HepG2 (cell line): ENCODE data around the gene PKP3. TPM values are rescaled to one million over a fixed set of nuclear protein-coding genes. Genes with fewer than 3 reads are reported as not detected.

Source experiments
- ATAC-seq: fragments of 200-7000 bp; cut with Tn5 transposase; 3 replicates; pipeline ENCODE4 v1.9.1; 2020; ENCODE audit warnings: mild to moderate bottlenecking, moderate library complexity
- BruUV-seq: library from RNA; stranded (reverse); fragments of 400-500 nt; replicated peaks from 2 replicates; lab custom pipeline; 2021; lab: Mats Ljungman, UMichigan
- CTCF ChIA-PET: fragments of 300-600 bp; formaldehyde crosslinking; extraction: SDS; loops from one replicate; lab custom pipeline; 2021; ENCODE audit warnings: low total read pairs, inconsistent platforms, low intra/inter-chr PET ratio; lab: Yijun Ruan, JAX
- POLR2A ChIA-PET: fragments of 350-600 bp; sonication (Branson Sonifier 250); formaldehyde crosslinking; loops from one replicate; lab custom pipeline; 2020; ENCODE audit warnings: antibody characterized with exemption, inconsistent platforms; lab: Yijun Ruan, JAX
- DNase-seq: peaks from one replicate; pipeline ENCODE4 v3.0.0-alpha.2; 2015; ENCODE audit warnings: low spot score
- FAIRE-seq: peaks from 3 replicates; lab custom pipeline; 2011; peaks lifted over from hg19 to GRCh38; lab: Jason Lieb, UNC
- H2AFZ ChIP-seq: one replicate; pipeline ENCODE4 v1.6.1; 2011; ENCODE audit warnings: low read length, inconsistent platforms
- H3K27ac ChIP-seq: fragments of 300-600 bp; 3 replicates; pipeline ENCODE4 v1.8.0; 2011; ENCODE audit warnings: mixed run types, mild to moderate bottlenecking, mixed read lengths, low read length, inconsistent platforms; ENCODE audit not compliant: insufficient read depth; ENCODE audit errors: extremely low read length
- H3K27me3 ChIP-seq, 2 experiments: fragments of 200-600 bp in 1 of 2; 2 replicates in 1 of 2; 3 replicates in 1 of 2; pipeline versions ENCODE4 v1.6.0 to v1.8.0; 2011; ENCODE audit warnings: low read length in 2 of 2, mild to moderate bottlenecking in 2 of 2, moderate library complexity in 2 of 2, inconsistent platforms in 1 of 2; ENCODE audit not compliant: insufficient read depth in 2 of 2, control insufficient read depth in 1 of 2
- H3K36me3 ChIP-seq, 2 experiments: fragments of 200-600 bp in 1 of 2; replicated peaks in 1 of 2; 2 replicates in 1 of 2; 3 replicates in 1 of 2; pipeline versions ENCODE4 v1.5.1 to v1.8.0; 2011; ENCODE audit warnings: low read length in 2 of 2, inconsistent platforms in 1 of 2; ENCODE audit not compliant: insufficient read depth in 2 of 2, control insufficient read depth in 1 of 2
- H3K4me1 ChIP-seq: 2 replicates; pipeline ENCODE4 v1.5.1; 2012; ENCODE audit warnings: low read length, inconsistent platforms; ENCODE audit not compliant: insufficient read depth
- H3K4me2 ChIP-seq: 2 replicates; pipeline ENCODE4 v1.6.0; 2011; ENCODE audit warnings: low read depth, low read length, inconsistent platforms
- H3K4me3 ChIP-seq, 3 experiments: fragments of 200-600 bp in 1 of 3; sonication (generic), shearing (Covaris generic) in 1 of 3; replicated peaks in 1 of 3; 2 replicates each; pipeline ENCODE4 v1.5.1; 2011 to 2016; ENCODE audit warnings: low read length in 3 of 3, inconsistent platforms in 2 of 3, low read depth in 2 of 3, mild to moderate bottlenecking in 2 of 3, control low read depth in 1 of 3, mixed read lengths in 1 of 3; ENCODE audit not compliant: insufficient read depth in 1 of 3
- H3K79me2 ChIP-seq: one replicate; pipeline ENCODE4 v1.6.1; 2011; ENCODE audit warnings: low read length, inconsistent platforms; ENCODE audit not compliant: insufficient read depth
- H3K9ac ChIP-seq: 2 replicates; pipeline ENCODE4 v1.6.0; 2011; ENCODE audit warnings: mild to moderate bottlenecking, low read depth, low read length, inconsistent platforms; ENCODE audit not compliant: insufficient read depth
- H3K9me3 ChIP-seq: 2 replicates; pipeline ENCODE4 v1.5.1; 2012; ENCODE audit warnings: mild to moderate bottlenecking, low read length
- H4K20me1 ChIP-seq: 2 replicates; pipeline ENCODE4 v1.6.0; 2011; ENCODE audit warnings: inconsistent platforms, mild to moderate bottlenecking, low read length, moderate library complexity; ENCODE audit not compliant: insufficient read depth
- AKAP8 ChIP-seq: sonication (generic); formaldehyde crosslinking; IDR thresholded peaks from 2 replicates; pipeline ENCODE4 v1.5.1; 2020; ENCODE audit warnings: mild to moderate bottlenecking, missing genetic modification reagents
- ARNT ChIP-seq: fragments of 450-650 bp; IDR thresholded peaks from 2 replicates; pipeline ENCODE4 v1.6.1; 2017
- CCAR2 ChIP-seq: fragments of 200-400 bp; formaldehyde crosslinking; optimal IDR thresholded peaks from 2 replicates; pipeline ENCODE3; 2018; ENCODE audit warnings: low read depth, mild to moderate bottlenecking, low read length, moderate library complexity
- PPARG ChIP-seq: conservative IDR thresholded peaks from 2 replicates; pipeline ENCODE4 v1.6.1; 2016; ENCODE audit warnings: missing biosample characterization, missing genetic modification reagents
- REL ChIP-seq: sonication (generic); formaldehyde crosslinking; conservative IDR thresholded peaks from 2 replicates; pipeline ENCODE4 v1.8.0; 2022; ENCODE audit warnings: mild to moderate bottlenecking, missing genetic modification reagents, moderate library complexity
- RXRB ChIP-seq: IDR thresholded peaks from 2 replicates; pipeline ENCODE4 v1.6.1; 2016; ENCODE audit warnings: borderline replicate concordance, missing genetic modification reagents, missing compliant biosample characterization
- SMAD9 ChIP-seq: sonication (generic); formaldehyde crosslinking; IDR thresholded peaks from 2 replicates; pipeline ENCODE4 v1.5.1; 2020; ENCODE audit warnings: mild to moderate bottlenecking, missing genetic modification reagents
- TARDBP ChIP-seq: sonication (generic); formaldehyde crosslinking; IDR thresholded peaks from 2 replicates; pipeline ENCODE4 v1.8.0; 2022; ENCODE audit warnings: mild to moderate bottlenecking, missing genetic modification reagents
- XBP1 ChIP-seq: sonication (generic); formaldehyde crosslinking; IDR thresholded peaks from 2 replicates; pipeline ENCODE4 v1.5.0; 2020; ENCODE audit warnings: missing genetic modification reagents
- ZNF20 ChIP-seq: sonication (generic); formaldehyde crosslinking; IDR thresholded peaks from 2 replicates; pipeline ENCODE4 v1.4.0; 2020; ENCODE audit warnings: mild to moderate bottlenecking, moderate library complexity, missing genetic modification reagents
- ZNF350 ChIP-seq: sonication (generic); formaldehyde crosslinking; IDR thresholded peaks from 2 replicates; pipeline ENCODE4 v1.4.0; 2020; ENCODE audit warnings: mild to moderate bottlenecking, low read depth, missing genetic modification reagents, borderline replicate concordance
- WGBS: methylation state at CpG from one replicate; pipeline ENCODE4 v1.1.6; 2017; ENCODE audit warnings: low lambda C conversion rate; 5-methylcytosine and 5-hydroxymethylcytosine counted together
- in situ Hi-C: cut with HindIII; loops from 2 replicates; pipeline ENCODE4 v1.10.0; 2017; ENCODE audit warnings: low pct_unique_long_range_greater_than_20kb; ENCODE audit not compliant: extremely low pct_ligation_motif_present
- intact Hi-C: fragments of 100-400 bp; cut with micrococcal nuclease; formaldehyde crosslinking; loops from one replicate; pipeline ENCODE4 v1.10.0; 2022; ENCODE audit not compliant: unreplicated experiment
- polyA plus RNA-seq, 8 experiments: library from polyadenylated mRNA; depleted of rRNA in 3 of 8; stranded (reverse) in 7 of 8; unstranded in 1 of 8; fragments of >200 nt; fragmentation: Illumina TruSeq in 4 of 8; extraction: Trizol in 4 of 8; gene quantifications; 2 replicates each; pipeline versions ENCODE4 v1.2.1 to v1.2.3, GENCODE V29; 2011 to 2016; ENCODE audit warnings: low read depth in 4 of 8, missing spikeins in 1 of 8, mixed read lengths in 1 of 8; ENCODE audit not compliant: insufficient read depth in 1 of 8
- total RNA-seq, 5 experiments: library from RNA; depleted of rRNA; stranded (reverse); fragments of >200 nt; fragmentation: Illumina TruSeq; extraction: Trizol; gene quantifications; 2 replicates each; pipeline ENCODE4 v1.2.3, GENCODE V29; 2016; ENCODE audit warnings: low read depth in 1 of 5
- TF ChIP-seq, protein P1 (sequence below): sonication (generic); formaldehyde crosslinking; IDR thresholded peaks from 2 replicates; pipeline ENCODE4 v1.4.0; 2020; ENCODE audit warnings: mild to moderate bottlenecking, missing genetic modification reagents
- TF ChIP-seq, protein P2 (sequence below): sonication (generic); formaldehyde crosslinking; IDR thresholded peaks from 2 replicates; pipeline ENCODE4 v1.9.0; 2021; ENCODE audit warnings: missing genetic modification reagents, borderline replicate concordance

PKP3 gene
- total and polyA plus RNA-seq, 2 of the 13 experiments (the other 11 are each of a cell fraction or from before 2014, with no cell fraction given): 18.0 to 28.7 TPM

DNA sequence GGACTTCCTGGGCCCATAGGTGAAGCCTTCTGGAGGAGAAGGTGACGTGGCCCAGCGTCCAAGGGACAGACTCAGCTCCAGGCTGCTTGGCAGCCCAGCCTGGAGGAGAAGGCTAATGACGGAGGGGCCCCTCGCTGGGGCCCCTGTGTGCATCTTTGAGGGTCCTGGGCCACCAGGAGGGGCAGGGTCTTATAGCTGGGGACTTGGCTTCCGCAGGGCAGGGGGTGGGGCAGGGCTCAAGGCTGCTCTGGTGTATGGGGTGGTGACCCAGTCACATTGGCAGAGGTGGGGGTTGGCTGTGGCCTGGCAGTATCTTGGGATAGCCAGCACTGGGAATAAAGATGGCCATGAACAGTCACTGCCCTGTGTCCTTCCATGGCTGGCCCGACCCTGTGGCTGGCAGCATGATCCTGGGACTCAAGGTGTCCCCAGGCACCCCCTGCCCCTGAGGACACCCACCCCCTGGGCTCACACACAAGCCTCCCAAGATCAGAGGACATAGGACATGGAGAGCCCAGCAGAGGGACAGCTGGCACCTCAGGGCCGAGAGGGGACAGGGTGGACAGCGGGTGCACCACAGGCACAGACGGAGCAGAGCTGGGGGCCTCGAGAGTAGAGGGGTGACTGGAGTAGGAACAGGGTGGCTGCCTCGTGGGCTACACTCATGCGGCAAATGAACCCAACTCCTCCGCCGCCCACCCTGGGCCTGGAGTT is 10.7 kb downstream of the PKP3 start:
- H3K79me2 ChIP-seq: no peaks in the 10 kb centered on the region
- BruUV-seq: no TSS peak
- H4K20me1 ChIP-seq: no peaks in the 10 kb centered on the region
- H3K27ac ChIP-seq: no peak overlapping the region
- no peaks in the 10 kb centered on the region for H3K9me3 ChIP-seq
- peaks cover 3 to 14% of the 10 kb centered on the region in 2 experiments; a peak in 3 of 5 replicates for H3K36me3 ChIP-seq
- no peak for TF ChIP-seq TARDBP (CRISPR knock-in tag)
- TF ChIP-seq, protein P1, sequence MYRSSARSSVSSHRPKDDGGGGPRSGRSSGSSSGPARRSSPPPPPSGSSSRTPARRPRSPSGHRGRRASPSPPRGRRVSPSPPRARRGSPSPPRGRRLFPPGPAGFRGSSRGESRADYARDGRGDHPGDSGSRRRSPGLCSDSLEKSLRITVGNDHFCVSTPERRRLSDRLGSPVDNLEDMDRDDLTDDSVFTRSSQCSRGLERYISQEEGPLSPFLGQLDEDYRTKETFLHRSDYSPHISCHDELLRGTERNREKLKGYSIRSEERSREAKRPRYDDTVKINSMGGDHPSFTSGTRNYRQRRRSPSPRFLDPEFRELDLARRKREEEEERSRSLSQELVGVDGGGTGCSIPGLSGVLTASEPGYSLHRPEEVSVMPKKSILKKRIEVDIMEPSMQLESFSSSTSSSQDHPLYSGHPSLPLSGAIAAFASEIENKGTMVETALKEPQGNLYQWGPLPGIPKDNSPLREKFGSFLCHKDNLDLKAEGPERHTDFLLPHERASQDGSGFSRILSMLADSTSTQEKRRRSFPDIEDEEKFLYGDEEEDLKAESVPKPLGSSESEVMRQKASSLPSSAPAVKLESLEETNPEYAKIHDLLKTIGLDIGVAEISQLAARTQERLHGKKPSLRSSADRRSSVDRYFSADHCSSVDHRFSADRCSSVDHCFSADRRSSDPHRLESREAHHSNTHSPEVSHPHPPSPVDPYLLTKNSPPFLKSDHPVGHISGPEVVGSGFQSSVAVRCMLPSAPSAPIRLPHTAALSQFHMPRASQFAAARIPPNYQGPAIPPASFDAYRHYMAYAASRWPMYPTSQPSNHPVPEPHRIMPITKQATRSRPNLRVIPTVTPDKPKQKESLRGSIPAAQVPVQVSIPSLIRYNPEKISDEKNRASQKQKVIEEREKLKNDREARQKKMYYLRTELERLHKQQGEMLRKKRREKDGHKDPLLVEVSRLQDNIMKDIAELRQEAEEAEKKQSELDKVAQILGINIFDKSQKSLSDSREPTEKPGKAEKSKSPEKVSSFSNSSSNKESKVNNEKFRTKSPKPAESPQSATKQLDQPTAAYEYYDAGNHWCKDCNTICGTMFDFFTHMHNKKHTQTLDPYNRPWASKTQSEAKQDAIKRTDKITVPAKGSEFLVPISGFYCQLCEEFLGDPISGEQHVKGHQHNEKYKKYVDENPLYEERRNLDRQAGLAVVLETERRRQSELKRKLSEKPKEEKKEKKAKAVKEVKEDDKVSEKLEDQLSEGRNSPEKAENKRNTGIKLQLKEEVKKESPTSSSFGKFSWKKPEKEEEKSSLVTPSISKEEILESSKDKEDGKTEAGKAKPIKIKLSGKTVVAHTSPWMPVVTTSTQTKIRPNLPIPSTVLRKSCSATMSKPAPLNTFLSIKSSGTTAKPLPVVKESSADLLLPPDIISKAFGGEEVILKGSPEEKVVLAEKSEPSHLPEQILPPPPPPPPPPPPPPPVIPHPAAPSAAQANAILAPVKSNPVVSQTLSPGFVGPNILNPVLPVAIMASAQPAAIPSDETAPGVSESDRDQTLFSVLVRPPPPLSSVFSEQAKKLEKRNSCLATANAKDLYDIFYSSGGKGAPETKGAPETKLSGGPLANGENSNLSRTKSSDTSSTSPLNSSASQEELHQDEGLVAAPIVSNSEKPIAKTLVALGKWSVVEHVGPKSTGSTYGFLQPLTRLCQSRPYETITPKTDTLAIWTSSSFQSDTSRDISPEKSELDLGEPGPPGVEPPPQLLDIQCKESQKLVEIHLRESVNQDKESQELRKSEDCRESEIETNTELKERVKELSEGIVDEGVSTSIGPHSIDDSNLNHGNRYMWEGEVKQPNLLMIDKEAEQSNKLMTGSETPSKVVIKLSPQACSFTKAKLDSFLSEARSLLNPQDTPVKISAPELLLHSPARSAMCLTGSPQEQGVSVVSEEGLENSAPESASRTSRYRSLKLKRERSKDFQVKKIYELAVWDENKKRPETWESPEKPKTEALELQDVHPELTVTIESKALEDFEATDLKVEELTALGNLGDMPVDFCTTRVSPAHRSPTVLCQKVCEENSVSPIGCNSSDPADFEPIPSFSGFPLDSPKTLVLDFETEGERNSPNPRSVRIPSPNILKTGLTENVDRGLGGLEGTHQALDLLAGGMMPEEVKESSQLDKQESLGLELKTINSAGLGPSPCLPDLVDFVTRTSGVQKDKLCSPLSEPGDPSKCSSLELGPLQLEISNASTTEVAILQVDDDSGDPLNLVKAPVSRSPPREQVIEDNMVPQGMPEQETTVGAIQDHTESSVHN (CRISPR knock-in tag): no peak
- no peak for TF ChIP-seq ZNF350
- TF ChIP-seq PPARG (CRISPR knock-in tag): no peak
- TF ChIP-seq, protein P2, sequence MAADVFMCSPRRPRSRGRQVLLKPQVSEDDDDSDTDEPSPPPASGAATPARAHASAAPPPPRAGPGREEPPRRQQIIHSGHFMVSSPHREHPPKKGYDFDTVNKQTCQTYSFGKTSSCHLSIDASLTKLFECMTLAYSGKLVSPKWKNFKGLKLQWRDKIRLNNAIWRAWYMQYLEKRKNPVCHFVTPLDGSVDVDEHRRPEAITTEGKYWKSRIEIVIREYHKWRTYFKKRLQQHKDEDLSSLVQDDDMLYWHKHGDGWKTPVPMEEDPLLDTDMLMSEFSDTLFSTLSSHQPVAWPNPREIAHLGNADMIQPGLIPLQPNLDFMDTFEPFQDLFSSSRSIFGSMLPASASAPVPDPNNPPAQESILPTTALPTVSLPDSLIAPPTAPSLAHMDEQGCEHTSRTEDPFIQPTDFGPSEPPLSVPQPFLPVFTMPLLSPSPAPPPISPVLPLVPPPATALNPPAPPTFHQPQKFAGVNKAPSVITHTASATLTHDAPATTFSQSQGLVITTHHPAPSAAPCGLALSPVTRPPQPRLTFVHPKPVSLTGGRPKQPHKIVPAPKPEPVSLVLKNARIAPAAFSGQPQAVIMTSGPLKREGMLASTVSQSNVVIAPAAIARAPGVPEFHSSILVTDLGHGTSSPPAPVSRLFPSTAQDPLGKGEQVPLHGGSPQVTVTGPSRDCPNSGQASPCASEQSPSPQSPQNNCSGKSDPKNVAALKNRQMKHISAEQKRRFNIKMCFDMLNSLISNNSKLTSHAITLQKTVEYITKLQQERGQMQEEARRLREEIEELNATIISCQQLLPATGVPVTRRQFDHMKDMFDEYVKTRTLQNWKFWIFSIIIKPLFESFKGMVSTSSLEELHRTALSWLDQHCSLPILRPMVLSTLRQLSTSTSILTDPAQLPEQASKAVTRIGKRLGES: no peak
- no peak for TF ChIP-seq ARNT
- no peak for TF ChIP-seq XBP1 (CRISPR knock-in tag)
- no peak for TF ChIP-seq AKAP8 (CRISPR knock-in tag)
- TF ChIP-seq RXRB (CRISPR knock-in tag): no peak
- no peak for TF ChIP-seq SMAD9
- no peak for TF ChIP-seq CCAR2
- TF ChIP-seq ZNF20 (CRISPR knock-in tag): no peak
- no peak for TF ChIP-seq REL (CRISPR knock-in tag)
- intact Hi-C loops (loop anchor here (5.0 kb wide), 1 partner anchor 43 kb away; no protein-coding TSS in a partner anchor), in situ Hi-C loops (loop anchor here (5.0 kb wide), 1 partner anchor 38 kb away; the partner anchor contains the start of gene ANO9)
- ChIA-PET POLR2A (no interaction called here), CTCF (interaction anchor here (0.7 kb wide), 1 partner anchor 46 kb away, joined by 3 read pairs; the partner anchor contains the start of gene PTDSS2)
- peaks cover 23% of the 10 kb centered on the region for H3K4me1 ChIP-seq
- H3K9ac ChIP-seq: no peak overlapping the region
- DNase-seq (no peak), ATAC-seq (no peak), FAIRE-seq (no peak)
- no peak overlapping the region for H3K4me2 ChIP-seq
- no peaks in the 10 kb centered on the region for H3K27me3 ChIP-seq
- no peak overlapping the region for H2AFZ ChIP-seq
- H3K4me3 ChIP-seq: no peak overlapping the region
- WGBS: 91% methylated on average over 9 of the region's 14 CpGs
